NT2/D1 (cell line): ENCODE results near the gene ABL1.

Experiments used
- DNase-seq: peaks from one replicate; pipeline ENCODE4 v3.0.0-alpha.2; 2011; ENCODE audit warnings: low read depth, low spot score
- H3K27me3 ChIP-seq: 2 replicates; pipeline ENCODE4 v1.6.0; 2011; ENCODE audit warnings: mild to moderate bottlenecking; ENCODE audit not compliant: insufficient read length, insufficient read depth
- H3K36me3 ChIP-seq: 2 replicates; pipeline ENCODE4 v1.6.1; 2011; ENCODE audit warnings: mild to moderate bottlenecking, low read length, mixed read lengths; ENCODE audit not compliant: insufficient read depth, insufficient read length
- H3K4me1 ChIP-seq: 2 replicates; pipeline ENCODE4 v1.5.1; 2011; ENCODE audit not compliant: insufficient read depth, insufficient read length
- H3K4me3 ChIP-seq: 2 replicates; pipeline ENCODE4 v1.5.1; 2011; ENCODE audit warnings: low read depth; ENCODE audit not compliant: insufficient read length
- H3K9ac ChIP-seq: 2 replicates; pipeline ENCODE4 v1.6.0; 2011; ENCODE audit warnings: low read depth; ENCODE audit not compliant: insufficient read length
- H3K9me3 ChIP-seq: 2 replicates; pipeline ENCODE4 v1.5.1; 2011; ENCODE audit warnings: mild to moderate bottlenecking, low read length; ENCODE audit not compliant: insufficient read depth
- SUZ12 ChIP-seq: IDR thresholded peaks from 2 replicates; pipeline ENCODE4 v1.6.1; 2011; ENCODE audit not compliant: insufficient read length, insufficient read depth; ENCODE audit errors: extremely low read depth
- YY1 ChIP-seq: IDR thresholded peaks from 2 replicates; pipeline ENCODE4 v1.6.1; 2011; ENCODE audit not compliant: insufficient read length, insufficient read depth
- ZNF274 ChIP-seq: IDR thresholded peaks from 2 replicates; pipeline ENCODE4 v1.6.1; 2011; ENCODE audit warnings: mild to moderate bottlenecking, low read depth, low read length

ABL1 gene

DNA sequence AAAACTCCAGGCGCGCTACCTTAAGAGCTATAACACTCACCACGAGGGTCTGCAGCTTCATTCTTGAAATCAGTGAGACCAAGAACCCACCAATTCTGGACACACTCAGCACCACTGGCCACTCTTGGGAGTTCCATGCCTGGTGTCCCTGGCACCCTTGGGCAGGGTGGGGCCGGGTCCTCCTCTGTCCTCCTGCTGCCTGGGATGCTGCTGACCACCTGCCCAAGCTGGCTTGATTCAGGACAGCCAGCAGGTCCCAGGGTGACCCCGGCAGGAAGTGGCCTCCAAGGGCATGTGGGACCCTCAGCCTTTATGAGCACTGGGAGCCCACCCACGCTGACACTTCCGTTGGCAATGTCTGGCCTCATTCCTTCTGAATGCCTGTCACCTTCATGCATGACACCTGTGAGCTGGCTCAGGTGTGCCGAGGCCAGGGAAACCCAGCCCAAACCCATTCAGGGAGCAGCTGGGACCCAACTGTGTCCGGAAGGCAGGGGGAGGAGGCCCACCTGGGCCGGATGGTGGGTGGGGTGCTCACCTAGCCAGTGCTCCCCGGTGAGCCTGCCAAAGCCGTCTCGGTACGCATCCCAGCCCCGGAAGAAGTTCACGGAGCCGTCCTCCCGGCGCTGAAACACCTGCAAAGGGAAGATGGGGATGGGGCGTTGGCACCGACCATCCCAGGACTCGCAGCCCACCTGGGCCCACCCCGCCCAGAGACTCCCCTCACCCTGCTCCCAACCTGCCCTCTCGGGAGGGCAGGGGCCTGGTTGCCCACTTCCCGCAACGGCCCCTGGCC is 76.4 kb downstream of the ABL1 start:
- no peaks in the 10 kb centered on the region; the same call in 1 of the 2 replicates for H3K9me3 ChIP-seq
- no peak for TF ChIP-seq SUZ12
- no peak for TF ChIP-seq ZNF274
- TF ChIP-seq YY1 = no peak
- no peak overlapping the region for H3K4me3 ChIP-seq
- DNase-seq = no peak
- no peaks in the 10 kb centered on the region for H3K36me3 ChIP-seq
- no peak overlapping the region for H3K9ac ChIP-seq
- H3K4me1 ChIP-seq = peaks cover 29% of the 10 kb centered on the region
- no peaks in the 10 kb centered on the region for H3K27me3 ChIP-seq

DNA sequence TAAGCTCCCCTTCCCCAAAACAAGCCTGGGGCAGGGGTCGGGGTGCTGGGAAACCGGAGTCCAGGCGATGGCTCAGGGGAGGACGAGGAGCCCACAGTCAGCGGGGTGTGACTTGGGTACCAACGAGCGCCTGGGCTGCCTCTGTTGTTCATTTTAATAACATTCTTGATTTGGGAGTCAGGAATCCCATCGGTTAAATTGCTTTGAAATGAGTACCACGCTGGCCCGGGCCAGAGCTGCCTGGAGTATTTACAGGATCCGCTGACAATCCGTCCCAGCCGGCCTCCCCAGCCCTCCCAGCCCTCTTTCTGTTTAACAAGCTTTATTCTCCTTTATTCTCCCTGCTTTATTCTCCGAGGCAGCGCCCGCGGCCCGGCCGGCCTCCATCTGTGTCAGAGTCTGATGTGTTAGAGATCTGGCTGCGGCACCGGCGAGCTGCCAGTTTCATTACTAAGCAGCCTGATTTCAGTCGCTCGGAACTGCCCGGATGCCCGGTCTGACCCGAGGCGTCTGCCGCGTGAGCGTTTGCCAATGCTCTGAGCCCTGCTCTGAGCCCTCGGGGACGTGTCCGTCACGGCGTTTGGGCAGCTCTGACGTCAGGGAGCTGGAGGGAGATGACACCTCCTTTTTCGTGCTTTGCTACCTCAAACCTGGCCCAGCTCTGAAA is 78.0 kb downstream of the ABL1 start:
- no peak for DNase-seq
- no peaks in the 10 kb centered on the region for H3K36me3 ChIP-seq
- H3K4me1 ChIP-seq = peaks cover 36% of the 10 kb centered on the region
- TF ChIP-seq YY1 (no peak), ZNF274 (no peak), SUZ12 (no peak)
- peak overlapping the region; percentile 11 for H3K9ac ChIP-seq
- no peaks in the 10 kb centered on the region; the same call in 1 of the 2 replicates for H3K9me3 ChIP-seq
- no peaks in the 10 kb centered on the region for H3K27me3 ChIP-seq
- no peak overlapping the region for H3K4me3 ChIP-seq

DNA sequence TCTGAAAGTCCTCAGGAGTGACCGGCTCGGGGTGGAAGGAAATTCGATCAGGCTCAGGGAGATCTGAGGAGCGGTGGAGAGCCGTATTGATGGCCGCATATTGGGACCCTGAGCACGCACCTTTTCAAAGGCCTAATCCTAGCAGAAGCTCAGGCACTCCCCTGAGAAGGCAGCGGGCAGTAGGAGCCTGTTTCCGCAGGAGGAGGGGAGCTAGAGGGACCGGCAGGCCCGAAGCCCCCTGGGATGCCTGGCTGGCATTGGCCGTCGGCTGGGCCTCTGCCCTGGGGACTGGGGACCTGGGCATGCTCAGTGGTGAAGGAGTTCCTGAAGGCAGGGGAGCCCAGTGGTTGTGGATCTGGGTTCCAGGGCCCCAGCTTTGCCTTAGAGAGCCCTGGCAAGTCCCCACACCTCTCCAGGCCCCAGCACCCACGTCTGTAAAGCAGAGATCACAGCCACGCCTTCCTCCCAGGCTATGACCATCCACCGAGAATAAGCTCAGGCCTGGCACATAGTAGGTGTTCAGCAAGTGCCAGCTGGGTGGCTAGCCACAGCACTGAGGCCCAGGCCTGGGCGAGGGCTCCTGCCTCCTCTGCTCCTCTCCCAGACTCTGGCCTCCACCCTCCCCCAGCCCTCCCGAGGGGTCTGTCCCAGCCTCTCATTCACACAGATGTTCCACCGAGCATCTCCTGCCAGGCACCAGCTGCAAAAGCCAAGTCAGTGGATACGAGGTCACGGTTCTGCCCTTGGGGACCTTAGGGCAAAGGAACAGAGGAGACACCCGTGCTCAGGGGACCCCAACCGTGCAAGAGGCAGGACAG is 78.8 kb downstream of the ABL1 start:
- H3K9ac ChIP-seq = peak overlapping the region; percentile 11
- no peaks in the 10 kb centered on the region for H3K27me3 ChIP-seq
- TF ChIP-seq YY1 (no peak), ZNF274 (no peak), SUZ12 (no peak)
- peaks cover 32% of the 10 kb centered on the region for H3K4me1 ChIP-seq
- no peaks in the 10 kb centered on the region; the same call in 1 of the 2 replicates for H3K9me3 ChIP-seq
- no peak overlapping the region for H3K4me3 ChIP-seq
- H3K36me3 ChIP-seq = no peaks in the 10 kb centered on the region
- DNase-seq = no peak

DNA sequence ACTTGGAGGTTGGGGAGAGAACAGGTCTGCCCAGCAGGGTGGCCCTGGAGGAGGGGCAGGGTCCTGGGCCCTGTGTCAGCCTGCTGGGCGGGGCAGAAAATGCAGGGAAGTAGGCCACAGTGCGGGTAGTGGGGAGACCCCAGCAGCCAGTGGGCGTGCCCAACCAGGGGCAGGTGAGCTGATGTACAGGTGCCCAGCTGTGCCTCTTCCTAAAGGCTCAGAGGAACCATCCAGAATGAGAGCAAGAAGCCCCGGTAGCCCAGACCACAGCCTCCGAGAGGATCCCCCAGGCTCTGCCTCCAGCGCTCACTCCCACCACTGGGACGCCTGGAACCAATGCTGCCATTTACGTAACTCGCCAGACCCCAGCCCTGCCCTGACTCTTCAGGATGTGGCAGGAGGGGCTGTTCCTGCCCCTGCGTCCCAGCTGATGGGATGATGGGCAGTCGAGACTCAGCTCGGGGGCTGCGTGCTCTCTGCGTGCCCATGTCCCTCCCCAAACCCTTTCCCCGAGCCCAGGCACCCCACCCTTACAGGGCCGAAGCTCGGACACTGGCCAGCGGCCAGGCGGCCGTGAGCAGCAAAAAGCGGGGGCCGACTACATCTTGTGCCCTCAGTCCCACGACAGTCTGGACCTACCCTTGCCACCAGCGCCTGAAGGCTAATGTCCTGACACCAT is 79.5 kb downstream of the ABL1 start:
- H3K9me3 ChIP-seq = no peaks in the 10 kb centered on the region; the same call in 1 of the 2 replicates
- no peak overlapping the region for H3K4me3 ChIP-seq
- H3K4me1 ChIP-seq = peaks cover 40% of the 10 kb centered on the region
- no peak for TF ChIP-seq ZNF274
- no peak for TF ChIP-seq YY1
- no peak for TF ChIP-seq SUZ12
- H3K9ac ChIP-seq = peak overlapping the region; percentile 17
- no peaks in the 10 kb centered on the region for H3K27me3 ChIP-seq
- no peak for DNase-seq
- no peaks in the 10 kb centered on the region for H3K36me3 ChIP-seq

DNA sequence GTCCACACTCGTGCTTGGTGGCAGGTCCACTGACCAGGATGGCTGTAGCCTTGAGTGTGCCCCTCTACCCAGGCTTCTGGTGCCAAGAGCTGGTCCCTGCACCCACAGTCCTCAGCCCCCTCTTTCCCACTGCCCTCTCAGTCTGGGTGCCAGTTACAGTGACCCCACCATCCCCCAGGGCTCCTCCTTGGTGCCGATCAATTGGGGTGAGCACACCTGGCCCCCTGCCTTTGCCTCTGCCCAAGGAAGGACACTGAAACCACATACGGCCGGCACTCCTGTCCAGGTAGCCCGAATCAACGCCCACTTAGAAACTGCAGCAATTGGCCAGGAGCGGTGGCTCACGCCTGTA is 80.0 kb downstream of the ABL1 start:
- Histone ChIP-seq H3K27me3 (no peaks in the 10 kb centered on the region), H3K4me3 (no peak overlapping the region), H3K4me1 (peaks cover 42% of the 10 kb centered on the region), H3K9me3 (no peaks in the 10 kb centered on the region; the same call in 1 of the 2 replicates), H3K36me3 (no peaks in the 10 kb centered on the region), H3K9ac (peak overlapping the region; percentile 17)
- no peak for TF ChIP-seq SUZ12
- no peak for TF ChIP-seq YY1
- no peak for TF ChIP-seq ZNF274
- no peak for DNase-seq

DNA sequence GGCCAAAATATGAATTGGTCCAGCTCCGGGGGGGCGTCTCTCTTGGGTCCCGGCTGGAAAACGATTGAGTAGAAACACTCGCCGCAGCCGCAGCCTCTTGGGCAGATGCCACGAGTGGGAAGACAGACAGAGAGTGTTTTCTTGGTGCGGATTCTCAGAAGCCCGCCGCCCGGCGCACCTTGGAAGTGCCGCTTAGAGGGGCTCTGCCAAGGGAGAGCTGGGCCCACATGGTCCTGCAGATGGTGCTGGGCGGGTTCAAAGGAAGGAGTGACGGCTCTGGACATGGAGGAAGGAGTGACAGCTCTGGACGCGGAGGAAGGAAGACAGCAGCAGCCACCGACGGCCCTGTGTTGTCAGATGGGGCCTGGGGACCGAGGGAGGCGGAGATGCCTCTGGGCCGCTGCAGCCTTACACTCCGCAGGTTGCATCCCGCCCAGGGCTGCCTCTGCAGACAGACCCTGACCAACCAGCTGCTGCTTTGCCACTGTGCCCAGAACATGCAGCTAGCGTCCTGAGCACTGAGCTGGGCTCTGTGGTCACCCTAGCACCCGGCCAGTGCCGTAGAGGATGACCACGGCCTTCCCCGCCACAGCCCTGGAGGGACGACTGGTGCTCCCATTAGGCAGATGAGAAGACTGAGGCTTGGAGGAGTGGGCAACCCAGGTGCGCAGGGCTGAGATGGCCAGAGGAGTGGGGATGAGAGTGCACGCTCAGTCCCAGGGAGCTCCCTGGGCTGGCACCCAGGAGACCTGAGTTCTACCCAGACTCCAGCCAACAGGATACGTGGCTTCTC is 82.3 kb downstream of the ABL1 start:
- H3K9ac ChIP-seq = peak overlapping the region; percentile 15
- no peaks in the 10 kb centered on the region for H3K36me3 ChIP-seq
- no peak for TF ChIP-seq SUZ12
- TF ChIP-seq ZNF274 = no peak
- TF ChIP-seq YY1 = no peak
- peaks cover 44% of the 10 kb centered on the region for H3K4me1 ChIP-seq
- no peak for DNase-seq
- no peaks in the 10 kb centered on the region for H3K9me3 ChIP-seq
- H3K27me3 ChIP-seq = no peaks in the 10 kb centered on the region
- H3K4me3 ChIP-seq = no peak overlapping the region
